Gastrocnemius medialis (tissue), 4 donors: ENCODE results near the gene CCR1.

Experiments
- CTCF ChIP-seq, 5 experiments: fragments of 450-650 bp in 3 of 5; fragments of 200-600 bp in 2 of 5; sonication (generic) in 2 of 5; IDR thresholded peaks in 4 of 5; conservative IDR thresholded peaks in 1 of 5; 1 replicate in 4 of 5; 2 replicates in 1 of 5; pipeline ENCODE4 v1.5.1; 2016 to 2019; ENCODE audit warnings: antibody characterized with exemption in 5 of 5, mild to moderate bottlenecking in 3 of 5, moderate library complexity in 3 of 5
- POLR2A ChIP-seq, 2 donors: fragments of 450-650 bp; IDR thresholded peaks; one replicate each; pipeline ENCODE4 v1.6.1; 2017; ENCODE audit warnings: antibody characterized with exemption in 2 of 2, mild to moderate bottlenecking in 2 of 2, moderate library complexity in 2 of 2

GRCh38 chr3:46214751-46215352 is 6.7 kb upstream of the CCR1 start:
- TF ChIP-seq CTCF (IDR thresholded peaks at IDR 0.05 in 4 of 5, conservative IDR thresholded peaks at IDR 0.05 in 1 of 5) (no peak), POLR2A (IDR thresholded peaks at IDR 0.05) (no peak)
